Activated naive CD4-positive, alpha-beta T cell treated with anti-CD3 and anti-CD28 coated beads, Interleukin-2, amount 10 ng/mL, durations not matched to agents 7 days and 5 days (primary cell): Measurements from ENCODE around the gene HELT.
"Not testable (repeated sequence)": the region's sequence is repeated elsewhere in the genome, so short reads cannot be mapped to it uniquely, and the experiment has no call there.

ENCODE experiments used
- CTCF ChIA-PET: fragments of 350-600 bp; sonication (Branson Sonifier 250); formaldehyde crosslinking; loops from one replicate; lab custom pipeline; 2021; ENCODE audit warnings: antibody characterized with exemption; lab: Charles Lee
- DNase-seq: peaks from one replicate; pipeline ENCODE4 v3.0.0-alpha.2; 2020
- H3K27ac Mint-ChIP-seq: one replicate; pipeline ENCODE4 v1.8.0; 2021; ENCODE audit warnings: mild to moderate bottlenecking, moderate library complexity, mixed read lengths
- H3K27me3 Mint-ChIP-seq: one replicate; pipeline ENCODE4 v1.8.0; 2021; ENCODE audit warnings: mild to moderate bottlenecking, mixed read lengths
- H3K36me3 Mint-ChIP-seq: one replicate; pipeline ENCODE4 v1.8.0; 2021; ENCODE audit warnings: mixed read lengths
- H3K4me1 Mint-ChIP-seq: one replicate; pipeline ENCODE4 v1.8.0; 2021; ENCODE audit warnings: mixed read lengths
- H3K4me3 Mint-ChIP-seq: one replicate; pipeline ENCODE4 v1.8.0; 2021; ENCODE audit warnings: mild to moderate bottlenecking, moderate library complexity, mixed read lengths
- H3K9me3 Mint-ChIP-seq: one replicate; pipeline ENCODE4 v1.8.0; 2021; ENCODE audit warnings: mixed read lengths

Gene HELT

DNA sequence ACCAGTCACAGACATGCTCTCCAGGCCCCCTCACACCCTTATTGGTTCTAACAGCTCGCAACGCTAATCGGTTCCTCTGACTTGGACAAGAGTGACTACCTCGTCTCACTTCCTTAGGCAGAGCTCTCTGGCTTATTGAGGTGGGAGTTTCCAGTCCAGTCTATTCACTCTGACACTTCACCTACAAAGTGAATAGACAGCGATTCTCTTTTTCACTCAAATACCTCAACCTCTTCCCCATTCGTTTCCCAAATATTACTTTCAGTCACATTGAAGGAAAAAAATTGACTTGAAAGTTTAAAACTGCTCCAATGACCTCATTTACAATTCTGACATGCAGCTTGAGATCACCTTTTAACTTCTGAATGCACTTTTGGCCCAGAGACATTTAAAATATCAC, 17.7 kb downstream of the HELT start:
- CTCF ChIA-PET, result interaction anchor here (1.1 kb wide), 1 partner anchor 72 kb away, joined by 3 read pairs; no protein-coding TSS in a partner anchor
- H3K4me1 Mint-ChIP-seq, result peaks cover 6% of the 10 kb centered on the region
- no peaks in the 10 kb centered on the region for H3K36me3 Mint-ChIP-seq

DNA sequence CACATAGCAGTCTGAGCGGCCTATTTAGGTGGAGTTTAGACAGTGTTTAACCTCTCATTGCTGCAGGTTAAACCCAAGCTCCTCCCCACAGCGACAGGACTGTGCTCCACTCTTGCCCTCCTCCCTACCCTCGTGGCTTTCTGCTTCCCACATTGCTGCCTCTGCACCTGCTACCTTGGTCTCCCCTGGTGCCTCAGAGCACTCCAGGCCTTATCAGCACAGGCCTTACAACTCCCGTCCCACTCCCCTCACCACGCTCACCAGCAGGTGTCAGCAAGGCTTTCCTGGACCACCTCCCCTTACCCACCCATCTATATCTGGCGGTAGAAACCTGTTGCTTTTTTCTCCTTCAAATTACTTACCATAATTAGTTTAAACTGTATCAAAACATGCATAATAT, 18.6 kb downstream of the HELT start:
- no peaks in the 10 kb centered on the region for H3K36me3 Mint-ChIP-seq
- H3K27ac Mint-ChIP-seq, result no peak overlapping the region
- H3K27me3 Mint-ChIP-seq, result peaks cover 44% of the 10 kb centered on the region
- CTCF ChIA-PET, result interaction anchor here (0.9 to 1.1 kb wide), 4 partner anchors 10 to 163 kb away, joined by 3 read pairs; no protein-coding TSS in a partner anchor
- no peak for DNase-seq
- no peaks in the 10 kb centered on the region for H3K9me3 Mint-ChIP-seq
- H3K4me1 Mint-ChIP-seq, result peaks cover 6% of the 10 kb centered on the region
- H3K4me3 Mint-ChIP-seq, result no peak overlapping the region

More for the DNA sequence above, 17.7 kb downstream of the HELT start:
- Mint-ChIP-seq H3K27ac (no peak overlapping the region), H3K4me3 (no peak overlapping the region), H3K9me3 (no peaks in the 10 kb centered on the region), H3K27me3 (peaks cover 50% of the 10 kb centered on the region)
- no peak for DNase-seq

DNA sequence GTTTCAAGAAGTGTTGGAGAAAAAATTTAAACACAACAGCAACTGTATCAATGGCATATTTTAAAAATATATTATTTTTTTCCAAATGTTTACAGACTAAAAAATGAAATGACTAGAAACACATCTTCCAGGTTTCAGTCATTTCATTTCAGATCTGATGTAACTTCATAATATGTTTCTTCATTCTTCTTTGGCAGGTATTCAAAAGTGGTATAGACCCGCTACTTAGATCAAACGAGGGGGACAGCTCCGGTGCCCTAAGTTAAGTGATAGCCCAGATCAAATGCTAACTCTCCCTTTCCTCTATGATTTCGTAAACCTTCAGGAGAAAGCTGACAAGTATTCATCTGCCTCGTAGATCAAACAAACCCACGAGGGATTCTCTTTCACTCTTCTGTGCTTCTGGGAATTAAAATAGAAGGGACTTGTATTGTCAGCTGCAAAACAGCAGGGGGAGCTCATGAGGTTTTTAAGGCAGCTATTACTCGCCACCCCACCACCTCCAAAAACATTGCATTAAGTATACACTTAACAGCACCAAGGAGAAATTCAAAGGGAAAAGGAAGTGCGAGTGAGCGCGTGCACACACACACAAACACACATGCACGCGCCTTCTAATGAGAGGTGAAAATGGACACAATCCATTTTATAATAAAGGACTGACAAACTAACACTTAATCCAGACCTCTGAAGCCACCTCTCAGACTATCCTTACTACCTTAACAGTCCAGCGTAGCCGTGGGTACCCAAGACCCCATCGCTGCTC, 21.4 kb downstream of the HELT start:
- H3K4me1 Mint-ChIP-seq, result peaks cover 6% of the 10 kb centered on the region
- H3K36me3 Mint-ChIP-seq, result no peaks in the 10 kb centered on the region
- H3K27ac Mint-ChIP-seq, result peak overlapping the region; percentile 53
- peaks cover 38% of the 10 kb centered on the region for H3K27me3 Mint-ChIP-seq
- CTCF ChIA-PET, result interaction anchor here (0.6 to 3.5 kb wide), 22 partner anchors 8 to 998 kb away, joined by 3 to 29 read pairs (median 4); partner anchors contain the start of gene HELT
- DNase-seq, result peak; percentile 64
- H3K4me3 Mint-ChIP-seq, result no peak overlapping the region
- no peaks in the 10 kb centered on the region for H3K9me3 Mint-ChIP-seq

DNA sequence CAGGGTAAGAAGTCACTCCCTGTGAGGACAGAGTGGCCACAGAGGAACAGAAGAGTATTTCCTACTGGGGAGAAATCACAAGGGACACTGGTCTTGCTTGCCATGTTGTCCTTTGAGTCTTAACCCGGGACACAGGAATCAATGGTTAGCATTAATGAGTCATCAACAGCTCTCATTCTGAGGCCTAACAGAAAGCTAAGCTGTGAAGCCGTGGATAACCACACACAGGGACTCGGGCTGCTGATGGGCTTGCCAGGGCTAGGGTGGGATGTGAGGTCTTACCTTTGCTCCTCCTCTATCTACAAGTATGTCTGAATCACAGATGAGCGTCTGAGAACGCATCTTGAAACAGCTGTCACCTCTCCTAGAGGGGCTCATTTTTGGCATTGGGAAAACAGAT, 22.2 kb downstream of the HELT start:
- no peak overlapping the region for H3K27ac Mint-ChIP-seq
- CTCF ChIA-PET, result interaction anchor here (0.9 to 3.5 kb wide), 9 partner anchors 9 to 997 kb away, joined by 3 to 29 read pairs (median 8); no protein-coding TSS in a partner anchor
- H3K36me3 Mint-ChIP-seq, result no peaks in the 10 kb centered on the region
- no peak overlapping the region for H3K4me3 Mint-ChIP-seq
- DNase-seq, result no peak
- no peaks in the 10 kb centered on the region for H3K9me3 Mint-ChIP-seq
- H3K27me3 Mint-ChIP-seq, result peaks cover 38% of the 10 kb centered on the region
- H3K4me1 Mint-ChIP-seq, result peaks cover 6% of the 10 kb centered on the region

DNA sequence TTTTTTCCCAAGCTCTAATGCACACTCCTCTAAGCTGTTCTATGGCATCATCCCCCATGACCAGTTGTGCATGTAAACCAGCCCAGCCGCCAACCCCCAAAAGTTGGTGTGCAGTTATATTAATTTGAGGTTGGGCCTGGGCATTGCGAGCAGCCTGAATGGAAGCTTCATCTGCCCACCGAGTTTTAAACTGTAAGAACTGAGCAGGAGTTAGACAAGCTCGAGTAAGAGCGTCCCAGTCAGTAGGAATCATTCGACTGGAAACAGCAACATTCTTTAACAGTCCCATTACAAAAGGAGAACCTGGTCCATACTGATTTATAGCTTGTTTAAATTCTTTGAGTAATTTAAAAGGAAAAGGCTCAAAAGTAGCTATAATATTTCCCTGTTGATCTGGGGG, 32.0 kb downstream of the HELT start:
- peaks cover 22% of the 10 kb centered on the region for H3K27me3 Mint-ChIP-seq
- not testable (repeated sequence) for DNase-seq, H3K36me3 Mint-ChIP-seq, H3K4me3 Mint-ChIP-seq, H3K9me3 Mint-ChIP-seq, H3K27ac Mint-ChIP-seq, H3K4me1 Mint-ChIP-seq
- CTCF ChIA-PET, result interaction anchor here (1.2 kb wide), 1 partner anchor 11 kb away, joined by 3 read pairs; no protein-coding TSS in a partner anchor

DNA sequence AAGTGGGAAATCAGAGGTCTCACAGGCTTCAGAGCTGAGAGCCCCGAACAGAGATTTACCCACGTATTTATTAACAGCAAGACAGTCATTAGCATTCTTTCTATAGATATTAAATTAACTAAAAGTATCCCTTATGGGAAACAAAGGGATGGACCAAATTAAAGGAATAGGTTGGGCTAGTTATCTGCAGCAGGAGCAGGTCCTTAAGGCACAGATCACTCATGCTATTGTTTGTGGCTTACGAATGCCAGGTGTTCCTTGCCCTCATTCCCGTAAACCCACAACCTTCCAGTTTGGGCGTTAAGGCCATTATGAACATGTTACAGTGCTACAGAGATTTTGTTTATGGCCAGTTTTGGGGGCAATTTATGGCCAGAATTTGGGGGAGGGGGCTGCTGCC, 33.0 kb downstream of the HELT start:
- H3K4me3 Mint-ChIP-seq, H3K36me3 Mint-ChIP-seq, H3K9me3 Mint-ChIP-seq, CTCF ChIA-PET, H3K4me1 Mint-ChIP-seq, DNase-seq, H3K27ac Mint-ChIP-seq: not testable (repeated sequence)
- peaks cover 18% of the 10 kb centered on the region for H3K27me3 Mint-ChIP-seq

DNA sequence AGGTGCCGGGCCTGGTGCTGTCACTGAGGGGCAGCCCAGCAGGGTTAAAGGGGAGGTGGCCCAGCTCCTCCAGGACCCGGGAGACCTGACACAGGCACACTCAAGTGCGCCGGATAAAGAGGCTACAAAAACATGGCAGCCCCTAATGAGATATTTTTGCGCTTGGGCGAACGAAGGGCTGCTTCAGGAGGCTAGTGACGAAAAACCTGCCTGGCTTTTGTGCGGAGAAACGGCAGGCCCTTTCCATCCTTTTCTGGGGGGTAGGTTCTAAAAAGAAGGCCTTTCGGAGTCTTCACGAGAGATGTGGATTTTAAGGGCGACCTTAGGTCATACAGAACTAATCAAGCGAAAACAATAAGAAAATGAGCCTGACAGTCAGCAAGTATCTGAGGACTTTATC, 35.5 kb downstream of the HELT start:
- no peaks in the 10 kb centered on the region for H3K4me1 Mint-ChIP-seq
- H3K4me3 Mint-ChIP-seq, result no peak overlapping the region
- no peak for DNase-seq
- H3K27ac Mint-ChIP-seq, result no peak overlapping the region
- no peaks in the 10 kb centered on the region for H3K36me3 Mint-ChIP-seq
- H3K9me3 Mint-ChIP-seq, result no peaks in the 10 kb centered on the region
- CTCF ChIA-PET, result no interaction called here
- H3K27me3 Mint-ChIP-seq, result peaks cover 30% of the 10 kb centered on the region

DNA sequence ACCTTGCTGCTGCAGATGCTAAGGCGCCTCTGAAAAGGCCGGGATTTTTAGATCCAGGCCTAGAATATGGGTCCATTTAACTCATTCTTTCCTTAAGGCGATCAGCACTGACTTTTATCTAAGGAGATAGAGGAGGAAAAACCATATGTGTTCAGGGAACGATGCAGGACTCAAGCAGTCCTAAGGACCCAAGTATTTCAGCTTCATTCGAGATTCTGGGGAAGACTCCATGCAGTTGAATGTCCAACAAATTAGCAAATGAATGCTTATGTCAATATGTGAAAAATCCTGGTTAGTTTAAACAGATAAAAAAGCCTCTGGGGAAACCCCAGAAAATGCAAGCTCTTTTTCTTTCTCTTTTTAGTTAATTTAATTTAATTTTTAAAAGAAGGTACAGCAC, 36.0 kb downstream of the HELT start:
- DNase-seq, result no peak
- no peaks in the 10 kb centered on the region for H3K9me3 Mint-ChIP-seq
- peaks cover 35% of the 10 kb centered on the region for H3K27me3 Mint-ChIP-seq
- CTCF ChIA-PET, result interaction anchor here (1.1 kb wide), 1 partner anchor 15 kb away, joined by 3 read pairs; no protein-coding TSS in a partner anchor
- no peaks in the 10 kb centered on the region for H3K4me1 Mint-ChIP-seq
- H3K36me3 Mint-ChIP-seq, result no peaks in the 10 kb centered on the region
- no peak overlapping the region for H3K4me3 Mint-ChIP-seq
- H3K27ac Mint-ChIP-seq, result no peak overlapping the region

DNA sequence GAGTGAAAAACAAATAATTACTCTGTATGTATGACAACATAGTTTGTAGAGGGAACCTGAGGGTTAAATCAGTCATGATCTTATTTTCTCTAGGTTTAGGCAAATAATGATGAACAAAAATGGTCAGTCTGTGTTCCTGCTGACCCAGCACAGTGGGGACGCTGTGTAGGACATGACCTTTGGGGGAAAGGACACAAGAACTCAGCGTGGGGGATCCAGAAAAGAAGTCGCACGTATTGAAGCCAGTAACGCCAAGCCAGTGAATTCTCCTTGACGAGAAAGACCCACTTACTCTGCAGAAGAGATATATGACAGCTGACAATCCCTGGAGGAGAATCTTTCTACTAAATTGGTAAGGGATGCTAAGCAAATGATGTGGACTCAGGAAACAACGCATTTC, 36.6 kb downstream of the HELT start:
- CTCF ChIA-PET, result interaction anchor here (1.1 kb wide), 1 partner anchor 15 kb away, joined by 3 read pairs; no protein-coding TSS in a partner anchor
- no peak overlapping the region for H3K27ac Mint-ChIP-seq
- no peaks in the 10 kb centered on the region for H3K9me3 Mint-ChIP-seq
- H3K36me3 Mint-ChIP-seq, result no peaks in the 10 kb centered on the region
- DNase-seq, result no peak
- H3K4me1 Mint-ChIP-seq, result no peaks in the 10 kb centered on the region
- H3K4me3 Mint-ChIP-seq, result no peak overlapping the region
- H3K27me3 Mint-ChIP-seq, result peaks cover 36% of the 10 kb centered on the region

DNA sequence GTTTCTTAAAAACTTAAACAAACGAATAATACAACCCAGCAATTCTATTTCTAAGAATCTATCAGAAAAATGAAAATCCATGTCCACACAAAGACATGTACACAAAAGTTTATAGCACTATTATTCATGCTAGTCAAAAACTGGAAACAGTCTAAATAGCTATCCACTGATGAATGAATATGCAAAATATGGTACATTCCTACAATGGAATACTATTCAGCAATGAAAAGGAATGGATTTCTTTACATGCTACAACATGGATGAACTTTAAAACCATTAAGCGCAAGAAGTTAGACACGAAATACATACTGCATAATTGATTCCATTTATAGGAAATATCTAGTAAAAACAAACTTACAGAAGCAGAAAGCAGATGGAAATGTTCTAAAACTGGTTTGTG, 43.3 kb downstream of the HELT start:
- Mint-ChIP-seq H3K27ac (no peak overlapping the region), H3K36me3 (no peaks in the 10 kb centered on the region), H3K4me1 (no peaks in the 10 kb centered on the region), H3K4me3 (no peak overlapping the region), H3K27me3 (peaks cover 29% of the 10 kb centered on the region), H3K9me3 (no peaks in the 10 kb centered on the region)
- no peak for DNase-seq
- CTCF ChIA-PET, result no interaction called here

DNA sequence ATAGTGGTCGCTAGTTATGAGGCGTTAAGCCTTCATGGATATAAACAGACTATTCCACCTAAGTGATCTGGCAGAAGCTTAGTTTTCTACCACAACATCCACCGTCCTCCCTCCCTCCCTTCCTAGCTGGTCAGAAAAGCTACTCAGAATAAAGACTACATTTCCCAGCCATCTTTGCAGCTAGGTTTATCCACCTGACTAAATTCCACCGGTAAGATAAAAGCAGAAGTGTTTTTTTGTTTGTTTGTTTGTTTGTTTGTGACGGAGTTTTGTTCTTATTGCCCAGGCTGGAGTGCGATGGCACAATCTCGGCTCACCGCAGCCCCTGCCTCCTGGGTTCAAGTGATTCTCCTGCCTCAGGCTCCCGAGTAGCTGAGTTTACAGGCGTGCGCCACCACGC, 44.3 kb downstream of the HELT start:
- H3K9me3 Mint-ChIP-seq, result no peaks in the 10 kb centered on the region
- H3K36me3 Mint-ChIP-seq, result no peaks in the 10 kb centered on the region
- no peak overlapping the region for H3K27ac Mint-ChIP-seq
- H3K27me3 Mint-ChIP-seq, result peaks cover 26% of the 10 kb centered on the region
- H3K4me3 Mint-ChIP-seq, result no peak overlapping the region
- no peak for DNase-seq
- no peaks in the 10 kb centered on the region for H3K4me1 Mint-ChIP-seq
- CTCF ChIA-PET, result no interaction called here

DNA sequence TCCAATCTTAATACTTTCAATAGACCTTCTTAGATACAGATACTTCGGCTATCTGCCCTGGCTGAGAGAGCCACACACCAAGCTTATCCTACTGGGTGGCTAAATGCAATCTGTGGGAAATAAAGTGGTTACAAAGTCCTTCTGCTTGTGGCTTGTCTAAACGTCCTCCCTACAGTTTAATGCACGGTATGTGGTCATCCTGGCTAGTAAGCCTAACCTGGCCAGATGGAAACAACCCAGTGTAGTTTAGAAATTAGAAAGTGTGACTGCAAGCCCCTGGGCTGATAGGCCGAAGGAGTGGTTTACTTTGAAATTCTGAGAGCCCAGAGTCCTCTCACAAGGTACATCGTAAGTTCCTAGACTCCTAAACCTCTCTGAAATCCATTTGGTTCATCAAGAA, 47.9 kb downstream of the HELT start:
- Mint-ChIP-seq H3K27ac (no peak overlapping the region), H3K9me3 (no peaks in the 10 kb centered on the region), H3K36me3 (no peaks in the 10 kb centered on the region), H3K4me1 (no peaks in the 10 kb centered on the region), H3K4me3 (no peak overlapping the region), H3K27me3 (peaks cover 12% of the 10 kb centered on the region)
- CTCF ChIA-PET, result no interaction called here
- no peak for DNase-seq

DNA sequence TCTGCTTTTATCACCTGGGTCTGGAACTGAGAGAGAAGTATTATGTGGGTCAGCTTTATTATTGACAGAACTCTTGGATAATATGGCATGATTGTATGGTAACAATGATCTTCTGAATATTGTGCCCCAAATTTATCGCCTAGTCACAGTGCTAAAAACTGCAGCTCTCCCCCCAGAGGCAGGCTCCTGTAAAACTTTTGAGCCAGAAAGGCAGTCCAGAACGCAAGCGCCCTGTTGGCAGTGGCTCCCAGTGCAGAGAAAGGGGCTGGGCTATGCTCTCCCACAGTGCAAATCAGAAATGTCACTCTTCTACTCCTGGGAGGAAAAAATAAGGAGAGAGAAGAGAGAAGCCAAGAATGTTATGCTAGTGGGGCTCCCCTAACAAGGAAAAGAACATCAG, 50.5 kb downstream of the HELT start:
- H3K4me3 Mint-ChIP-seq, result no peak overlapping the region

More for the DNA sequence above, 50.5 kb downstream of the HELT start:
- Mint-ChIP-seq H3K36me3 (no peaks in the 10 kb centered on the region), H3K27ac (no peak overlapping the region), H3K27me3 (peaks cover 14% of the 10 kb centered on the region), H3K9me3 (no peaks in the 10 kb centered on the region), H3K4me1 (no peaks in the 10 kb centered on the region)
- DNase-seq, result no peak
- CTCF ChIA-PET, result no interaction called here
